ENCODE measurements around the gene MCOLN3.

- no peak for TF ChIP-seq POLR2A (IDR thresholded peaks at IDR 0.05; ENCODE audit: low read depth, low read length)
- TF ChIP-seq POLR2AphosphoS5 (IDR thresholded peaks at IDR 0.05; ENCODE audit: low read depth, low read length): no peak
- no peak for TF ChIP-seq TAF1 (IDR thresholded peaks at IDR 0.05; ENCODE audit: borderline replicate concordance, low read depth, low read length)
These were observed 10.5 kb upstream of the MCOLN3 start for GRCh38 chr1:85058786-85059185.
